A673 (cell line): Measurements from ENCODE around the gene DND1. TPM values are rescaled to one million over a fixed set of nuclear protein-coding genes. Genes with fewer than 3 reads are reported as not detected.

Experiments used
- BruUV-seq: library from RNA; stranded (reverse); fragments of 400-500 nt; replicated peaks from 2 replicates; lab custom pipeline; 2021; lab: Mats Ljungman, UMichigan
- CTCF ChIA-PET: fragments of 300-600 bp; sonication (Branson Sonifier 250); formaldehyde crosslinking; loops from one replicate; lab custom pipeline; 2022; ENCODE audit warnings: antibody characterized with exemption; lab: Charles Lee
- POLR2A ChIA-PET: fragments of 300-600 bp; sonication (Branson Sonifier 250); formaldehyde crosslinking; loops from one replicate; lab custom pipeline; 2022; ENCODE audit warnings: antibody characterized with exemption; ENCODE audit not compliant: low non-redundant PET; lab: Charles Lee
- DNase-seq: peaks from one replicate; pipeline ENCODE4 v3.0.0-alpha.2; 2015; ENCODE audit warnings: low spot score
- H3K27ac ChIP-seq: fragments of 200-600 bp; sonication (generic); 2 replicates; pipeline ENCODE4 v1.5.1; 2016; ENCODE audit warnings: mixed run types, low read depth, mild to moderate bottlenecking, mixed read lengths, antibody characterized with exemption, low read length; ENCODE audit not compliant: poor library complexity, severe bottlenecking
- H3K27me3 ChIP-seq: fragments of 200-600 bp; sonication (generic); replicated peaks from 2 replicates; pipeline ENCODE4 v1.6.1; 2017; ENCODE audit warnings: mixed run types, low read depth, mild to moderate bottlenecking, mixed read lengths, antibody characterized with exemption, low read length; ENCODE audit not compliant: insufficient read depth, poor library complexity
- H3K36me3 ChIP-seq: fragments of 200-600 bp; sonication (generic); 2 replicates; pipeline ENCODE4 v1.6.1; 2016; ENCODE audit warnings: mixed run types, mild to moderate bottlenecking, mixed read lengths, antibody characterized with exemption, low read length; ENCODE audit not compliant: insufficient read depth, poor library complexity, severe bottlenecking
- H3K4me1 ChIP-seq: fragments of 200-600 bp; sonication (generic); 2 replicates; pipeline ENCODE4 v1.6.1; 2017; ENCODE audit warnings: mixed run types, mild to moderate bottlenecking, mixed read lengths, antibody characterized with exemption, low read length; ENCODE audit not compliant: insufficient read depth, poor library complexity, severe bottlenecking
- H3K4me3 ChIP-seq: fragments of 200-600 bp; sonication (generic); 2 replicates; pipeline ENCODE4 v1.5.1; 2016; ENCODE audit warnings: low read depth, mixed run types, mild to moderate bottlenecking, mixed read lengths, low read length; ENCODE audit not compliant: poor library complexity, severe bottlenecking
- H3K9me3 ChIP-seq: fragments of 200-600 bp; sonication (generic); 2 replicates; pipeline ENCODE4 v1.6.1; 2016; ENCODE audit warnings: mixed run types, low read depth, mild to moderate bottlenecking, mixed read lengths, antibody characterized with exemption, low read length; ENCODE audit not compliant: poor library complexity, severe bottlenecking
- CTCF ChIP-seq: fragments of 300-800, 200-600 bp; sonication (generic); conservative IDR thresholded peaks from 2 replicates; pipeline ENCODE4 v1.5.1; 2017; ENCODE audit warnings: low read depth, mild to moderate bottlenecking, antibody characterized with exemption, low read length, moderate library complexity, mixed read lengths
- EZH2 ChIP-seq: fragments of 200-600 bp; sonication (generic); IDR thresholded peaks from 2 replicates; pipeline ENCODE4 v1.6.1; 2017; ENCODE audit warnings: borderline replicate concordance, low read depth, mild to moderate bottlenecking, mixed read lengths, antibody characterized with exemption, low read length; ENCODE audit not compliant: poor library complexity, severe bottlenecking
- intact Hi-C: fragments of 100-400 bp; cut with micrococcal nuclease; formaldehyde crosslinking; loops from one replicate; pipeline ENCODE4 v1.10.0; 2022; ENCODE audit not compliant: unreplicated experiment
- total RNA-seq: library from RNA; stranded (reverse); gene quantifications from 2 replicates; pipeline ENCODE4 v1.2.3, GENCODE V29; 2021

The DND1 gene
- total RNA-seq, 1 experiment from 2014 or later, result 2.3 TPM

GRCh38 chr5:140658870-140659269, 14.5 kb downstream of the DND1 start:
- ChIA-PET POLR2A (no interaction called here), CTCF (no interaction called here)
- Histone ChIP-seq H3K4me3 (no peak overlapping the region), H3K27me3 (no peaks in the 10 kb centered on the region), H3K4me1 (no peaks in the 10 kb centered on the region), H3K36me3 (peaks cover 87% of the 10 kb centered on the region), H3K27ac (no peak overlapping the region), H3K9me3 (no peaks in the 10 kb centered on the region)
- no peak for TF ChIP-seq EZH2
- no peak for TF ChIP-seq CTCF
- no peak for DNase-seq
- intact Hi-C loops, result no loop called here
- BruUV-seq, result no TSS peak

- Histone ChIP-seq H3K27me3 (no peaks in the 10 kb centered on the region), H3K9me3 (no peaks in the 10 kb centered on the region), H3K27ac (peak overlapping the region; percentile 69), H3K36me3 (peaks cover 64% of the 10 kb centered on the region), H3K4me1 (peaks cover 10% of the 10 kb centered on the region), H3K4me3 (peak overlapping the region; percentile 71)
- POLR2A ChIA-PET, result no interaction called here
- peak; percentile 22 for DNase-seq
- CTCF ChIA-PET, result no interaction called here
- no TSS peak for BruUV-seq
- no peak for TF ChIP-seq EZH2
- TF ChIP-seq CTCF, result no peak
- intact Hi-C loops, result no loop called here
Observed at GRCh38 chr5:140647042-140647419, 26.3 kb downstream of the DND1 start.

GRCh38 chr5:140642718-140643117, 30.7 kb downstream of the DND1 start:
- intact Hi-C loops, result no loop called here
- ChIA-PET POLR2A (no interaction called here), CTCF (interaction anchor here (1.5 kb wide), 1 partner anchor 280 kb away, joined by 3 read pairs; no protein-coding TSS in a partner anchor)
- no peak for DNase-seq
- Histone ChIP-seq H3K4me1 (peaks cover 23% of the 10 kb centered on the region), H3K4me3 (no peak overlapping the region), H3K27me3 (no peaks in the 10 kb centered on the region), H3K9me3 (no peaks in the 10 kb centered on the region), H3K36me3 (peaks cover 38% of the 10 kb centered on the region), H3K27ac (no peak overlapping the region)
- BruUV-seq, result no TSS peak
- TF ChIP-seq EZH2, result no peak
- no peak for TF ChIP-seq CTCF
